A549 (cell line): Measurements from ENCODE around the gene ZCCHC10. TPM values are rescaled to one million over a fixed set of nuclear protein-coding genes. Genes with fewer than 3 reads are reported as not detected.

Source experiments
- ATAC-seq, 2 experiments: fragments of 200-7000 bp in 1 of 2; fragments of >200 bp in 1 of 2; cut with Nextera tagmentation in 1 of 2; cut with Tn5 transposase in 1 of 2; 3 replicates each; pipeline versions ENCODE4 v1.8.0 to v1.9.1; 2018 to 2020; ENCODE audit warnings: mild to moderate bottlenecking in 1 of 2, moderate library complexity in 1 of 2
- CTCF ChIA-PET: fragments of 300-600 bp; sonication (Branson Sonifier 250); formaldehyde crosslinking; extraction: SDS; loops from one replicate; lab custom pipeline; 2021; ENCODE audit warnings: antibody characterized with exemption, inconsistent platforms; lab: Yijun Ruan, JAX
- POLR2A ChIA-PET: fragments of 350-600 bp; formaldehyde crosslinking; extraction: SDS; loops from one replicate; lab custom pipeline; 2021; ENCODE audit warnings: antibody characterized with exemption, inconsistent platforms; lab: Yijun Ruan, JAX
- DNase-seq, 2 experiments: peaks; one replicate each; pipeline versions ENCODE4 v3.0.0 to v3.0.0-alpha.2; 2011 to 2016; ENCODE audit warnings: low read depth in 1 of 2, low spot score in 1 of 2
- FAIRE-seq: peaks from 2 replicates; lab custom pipeline; 2011; peaks lifted over from hg19 to GRCh38; lab: Jason Lieb, UNC
- H3K27ac ChIP-seq, 2 experiments: fragments of >200 bp; sonication (Bioruptor Twin); formaldehyde crosslinking; 3 replicates each; pipeline ENCODE4 v1.5.1; 2016 to 2017
- H3K4me1 ChIP-seq: fragments of >200 bp; sonication (Bioruptor Twin); formaldehyde crosslinking; 3 replicates; pipeline ENCODE4 v1.6.1; 2016
- H3K4me2 ChIP-seq: fragments of >200 bp; sonication (Bioruptor Twin); formaldehyde crosslinking; 3 replicates; pipeline ENCODE4 v1.6.1; 2016
- H3K4me3 ChIP-seq: fragments of >200 bp; sonication (Bioruptor Twin); formaldehyde crosslinking; 3 replicates; pipeline ENCODE4 v1.5.1; 2016
- H3K9me3 ChIP-seq: fragments of >200 bp; sonication (Bioruptor Twin); formaldehyde crosslinking; 3 replicates; pipeline ENCODE4 v1.6.1; 2016
- BHLHE40 ChIP-seq: IDR thresholded peaks from 2 replicates; pipeline ENCODE4 v1.6.1; 2012; ENCODE audit warnings: low read depth, low read length, inconsistent platforms
- CBX8 ChIP-seq: fragments of 200-600 bp; sonication (generic); IDR thresholded peaks from 2 replicates; pipeline ENCODE4 v1.6.1; 2016
- CEBPB ChIP-seq, 2 experiments: fragments of >200 bp in 1 of 2; sonication (Bioruptor Twin) in 1 of 2; formaldehyde crosslinking in 1 of 2; IDR thresholded peaks; 2 replicates each; pipeline ENCODE4 v1.6.1; 2012 to 2016
- EP300 ChIP-seq, 2 experiments: fragments of >200 bp; sonication (Bioruptor Twin); formaldehyde crosslinking; IDR thresholded peaks; 2 replicates in 1 of 2; 3 replicates in 1 of 2; pipeline ENCODE4 v1.6.1; 2016 to 2017
- FOXS1 ChIP-seq: fragments of 250-450 bp; sonication (Bioruptor Pico); IDR thresholded peaks from 2 replicates; pipeline ENCODE4 v1.5.0; 2020; ENCODE audit warnings: mild to moderate bottlenecking, moderate library complexity
- HDAC2 ChIP-seq: fragments of 200-600 bp; sonication (generic); IDR thresholded peaks from 2 replicates; pipeline ENCODE4 v1.6.1; 2016
- HOXB13 ChIP-seq: fragments of 250-450 bp; sonication (Bioruptor Pico); IDR thresholded peaks from 2 replicates; pipeline ENCODE4 v1.5.0; 2020; ENCODE audit warnings: low read depth, mild to moderate bottlenecking, moderate library complexity
- JUN ChIP-seq, 2 experiments: fragments of >200 bp; sonication (Bioruptor Twin); formaldehyde crosslinking; IDR thresholded peaks; 2 replicates in 1 of 2; 3 replicates in 1 of 2; pipeline ENCODE4 v1.6.1; 2016 to 2017
- KDM1A ChIP-seq: fragments of 200-600 bp; sonication (generic); IDR thresholded peaks from 2 replicates; pipeline ENCODE4 v1.6.1; 2016; ENCODE audit warnings: low read depth, mild to moderate bottlenecking
- KDM5A ChIP-seq: fragments of 200-600 bp; sonication (generic); IDR thresholded peaks from 2 replicates; pipeline ENCODE4 v1.6.1; 2016; ENCODE audit warnings: antibody characterized with exemption, mild to moderate bottlenecking
- MAFK ChIP-seq: fragments of 450-650 bp; IDR thresholded peaks from 2 replicates; pipeline ENCODE4 v1.6.1; 2014; ENCODE audit not compliant: partially characterized antibody
- MYC ChIP-seq: IDR thresholded peaks from 2 replicates; pipeline ENCODE4 v1.6.1; 2012; ENCODE audit warnings: mild to moderate bottlenecking, inconsistent platforms, low read length, improper control_type of control experiment, borderline replicate concordance
- NFE2L2 ChIP-seq: fragments of 150-350 bp; conservative IDR thresholded peaks from 2 replicates; pipeline ENCODE4 v1.6.1; 2014; ENCODE audit warnings: low read length
- NR3C1 ChIP-seq: fragments of >200 bp; sonication (Bioruptor Twin); formaldehyde crosslinking; IDR thresholded peaks from 3 replicates; pipeline ENCODE4 v1.6.1; 2017
- PHF8 ChIP-seq: fragments of 200-600 bp; sonication (generic); IDR thresholded peaks from 2 replicates; pipeline ENCODE4 v1.6.1; 2016; ENCODE audit warnings: low read depth, mild to moderate bottlenecking, antibody characterized with exemption, moderate library complexity, borderline replicate concordance
- RARB ChIP-seq: fragments of 250-450 bp; sonication (Bioruptor Pico); IDR thresholded peaks from 2 replicates; pipeline ENCODE4 v1.8.0; 2021; ENCODE audit warnings: mild to moderate bottlenecking, moderate library complexity
- RCOR1 ChIP-seq: fragments of 150-350 bp; IDR thresholded peaks from 2 replicates; pipeline ENCODE4 v1.6.1; 2014; ENCODE audit warnings: antibody characterized with exemption, low read length, low read depth
- RFX5 ChIP-seq: fragments of 450-650 bp; IDR thresholded peaks from 2 replicates; pipeline ENCODE4 v1.7.1; 2014; ENCODE audit warnings: antibody characterized with exemption, mild to moderate bottlenecking, moderate library complexity
- RNF2 ChIP-seq: fragments of 200-600 bp; sonication (generic); IDR thresholded peaks from 2 replicates; pipeline ENCODE4 v1.6.1; 2016; ENCODE audit warnings: low read depth, mild to moderate bottlenecking, antibody characterized with exemption, moderate library complexity, borderline replicate concordance
- SMC3 ChIP-seq: fragments of >200 bp; sonication (Bioruptor Twin); formaldehyde crosslinking; IDR thresholded peaks from 3 replicates; pipeline ENCODE4 v1.6.1; 2018; ENCODE audit warnings: inconsistent platforms
- SREBF2 ChIP-seq: fragments of 450-650 bp; IDR thresholded peaks from 2 replicates; pipeline ENCODE4 v1.6.1; 2014; ENCODE audit warnings: mild to moderate bottlenecking, moderate library complexity
- TFCP2L1 ChIP-seq: fragments of 250-450 bp; sonication (Bioruptor Pico); IDR thresholded peaks from 2 replicates; pipeline ENCODE4 v1.5.0; 2021; ENCODE audit warnings: mild to moderate bottlenecking
- TP53 ChIP-seq: fragments of 250-450 bp; sonication (Bioruptor Pico); IDR thresholded peaks from 2 replicates; pipeline ENCODE4 v1.5.0; 2021; ENCODE audit warnings: mild to moderate bottlenecking, moderate library complexity
- WGBS: methylation state at CpG from one replicate; pipeline ENCODE4 v1.1.6; 2017; ENCODE audit errors: missing lambda C conversion rate; 5-methylcytosine and 5-hydroxymethylcytosine counted together
- polyA plus RNA-seq, 4 experiments: library from polyadenylated mRNA; depleted of rRNA in 3 of 4; stranded (reverse); fragments of >200 nt; fragmentation: RNase III in 1 of 4; extraction: RNeasy Plus Mini Kit Qiagen cat#74134 plus additional on column Dnase treatment in 1 of 4; gene quantifications; 2 replicates in 3 of 4; 3 replicates in 1 of 4; pipeline ENCODE4 v1.2.3, GENCODE V29; 2011 to 2017
- TF ChIP-seq, protein P1 (sequence below): fragments of >200 bp; sonication (Bioruptor Twin); formaldehyde crosslinking; IDR thresholded peaks from 3 replicates; pipeline ENCODE4 v1.6.1; 2016
- TF ChIP-seq, protein P2 (sequence below): fragments of >200 bp; sonication (Bioruptor Twin); formaldehyde crosslinking; IDR thresholded peaks from 2 replicates; pipeline ENCODE4 v1.6.1; 2016
- TF ChIP-seq, protein P3 (sequence below): IDR thresholded peaks from 2 replicates; pipeline ENCODE4 v1.6.1; 2012
- TF ChIP-seq, protein P4 (sequence below): IDR thresholded peaks from 2 replicates; pipeline ENCODE4 v1.6.1; 2012
- TF ChIP-seq, protein P5 (sequence below): fragments of 150-350 bp; IDR thresholded peaks from 2 replicates; pipeline ENCODE4 v1.6.1; 2014; ENCODE audit warnings: low read depth, mild to moderate bottlenecking, low read length
- TF ChIP-seq, protein P6 (sequence below): fragments of 200-600 bp; sonication (generic); IDR thresholded peaks from 2 replicates; pipeline ENCODE4 v1.6.1; 2016; ENCODE audit warnings: antibody characterized with exemption, mild to moderate bottlenecking, moderate library complexity

ZCCHC10 gene
- polyA plus RNA-seq, 2 of the 4 experiments (the other 2 are of a cell fraction), result 28.3 to 45.7 TPM

DNA sequence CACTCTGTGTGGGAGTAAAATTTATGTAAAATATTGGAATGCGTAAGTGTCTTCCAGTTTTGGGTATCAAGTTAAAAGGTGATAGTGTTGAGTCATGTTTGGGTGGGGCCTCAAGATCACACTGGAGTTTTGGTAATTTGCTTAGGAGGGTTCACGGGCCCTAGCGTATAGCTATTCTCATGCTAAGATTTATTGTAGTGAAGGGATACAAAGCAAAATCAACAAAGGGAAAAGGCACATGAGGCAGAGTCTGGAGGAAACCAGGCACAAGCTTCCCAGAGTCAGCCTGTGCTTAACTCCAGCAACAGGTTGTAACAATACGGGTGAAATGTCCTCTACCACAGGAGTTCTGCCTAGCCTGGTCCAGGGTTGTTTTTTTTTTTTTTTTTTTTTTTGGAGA, 45.7 kb upstream of the ZCCHC10 start:
- 87% methylated on average over 4 of the region's 4 CpGs for WGBS
- H3K9me3 ChIP-seq, result no peaks in the 10 kb centered on the region
- no peak for TF ChIP-seq CEBPB (IDR thresholded peaks at IDR 0.05)
- TF ChIP-seq RNF2, result no peak
- TF ChIP-seq KDM1A, result no peak
- no peak for TF ChIP-seq PHF8
- TF ChIP-seq TFCP2L1, result no peak
- TF ChIP-seq CBX8, result no peak
- TF ChIP-seq, protein P1, sequence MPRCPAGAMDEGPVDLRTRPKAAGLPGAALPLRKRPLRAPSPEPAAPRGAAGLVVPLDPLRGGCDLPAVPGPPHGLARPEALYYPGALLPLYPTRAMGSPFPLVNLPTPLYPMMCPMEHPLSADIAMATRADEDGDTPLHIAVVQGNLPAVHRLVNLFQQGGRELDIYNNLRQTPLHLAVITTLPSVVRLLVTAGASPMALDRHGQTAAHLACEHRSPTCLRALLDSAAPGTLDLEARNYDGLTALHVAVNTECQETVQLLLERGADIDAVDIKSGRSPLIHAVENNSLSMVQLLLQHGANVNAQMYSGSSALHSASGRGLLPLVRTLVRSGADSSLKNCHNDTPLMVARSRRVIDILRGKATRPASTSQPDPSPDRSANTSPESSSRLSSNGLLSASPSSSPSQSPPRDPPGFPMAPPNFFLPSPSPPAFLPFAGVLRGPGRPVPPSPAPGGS, result no peak
- TF ChIP-seq SREBF2, result no peak
- TF ChIP-seq, protein P2, sequence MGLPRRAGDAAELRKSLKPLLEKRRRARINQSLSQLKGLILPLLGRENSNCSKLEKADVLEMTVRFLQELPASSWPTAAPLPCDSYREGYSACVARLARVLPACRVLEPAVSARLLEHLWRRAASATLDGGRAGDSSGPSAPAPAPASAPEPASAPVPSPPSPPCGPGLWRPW, result no peak
- no peak for TF ChIP-seq MYC
- TF ChIP-seq KDM5A, result no peak
- TF ChIP-seq JUN (IDR thresholded peaks at IDR 0.05), result no peak
- TF ChIP-seq, protein P3, sequence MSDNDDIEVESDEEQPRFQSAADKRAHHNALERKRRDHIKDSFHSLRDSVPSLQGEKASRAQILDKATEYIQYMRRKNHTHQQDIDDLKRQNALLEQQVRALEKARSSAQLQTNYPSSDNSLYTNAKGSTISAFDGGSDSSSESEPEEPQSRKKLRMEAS, result no peak
- TF ChIP-seq RCOR1, result no peak
- TF ChIP-seq NR3C1, result no peak
- no peak for TF ChIP-seq RFX5
- no peak for TF ChIP-seq NFE2L2
- no peak for TF ChIP-seq HDAC2
- H3K4me3 ChIP-seq, result no peak overlapping the region
- ATAC-seq (no peak), FAIRE-seq (no peak), DNase-seq (no peak)
- H3K4me2 ChIP-seq, result no peak overlapping the region
- no peak overlapping the region for H3K27ac ChIP-seq
- ChIA-PET CTCF (interaction anchor here (0.6 to 0.9 kb wide), 4 partner anchors 12 to 156 kb away, joined by 3 to 4 read pairs (median 4); no protein-coding TSS in a partner anchor), POLR2A (interaction anchor here (0.7 to 1.1 kb wide), 3 partner anchors 20 to 109 kb away, joined by 3 to 5 read pairs (median 3); partner anchors contain the start of gene HSPA4)
- H3K4me1 ChIP-seq, result peaks cover 8% of the 10 kb centered on the region; the same call in 2 of the 3 replicates

DNA sequence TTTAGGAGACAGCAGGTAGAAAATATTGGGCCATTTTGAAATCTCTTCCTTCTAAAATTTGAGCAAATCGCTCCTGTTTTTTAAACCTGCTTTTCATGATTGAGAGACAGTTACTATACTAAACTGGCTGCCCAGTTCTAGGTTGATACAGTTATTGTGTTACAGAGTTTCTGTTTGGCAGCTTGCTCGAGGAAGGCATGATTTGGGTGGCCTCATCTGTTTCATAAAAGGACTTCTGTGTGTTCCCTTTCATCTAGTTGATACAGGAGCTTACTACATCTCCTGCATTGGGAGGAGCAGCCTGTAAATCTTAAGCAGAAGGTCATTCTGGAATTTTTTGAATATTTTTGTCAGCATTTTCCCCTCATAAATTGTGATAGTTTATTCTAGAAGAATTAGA, 39.7 kb upstream of the ZCCHC10 start:
- ATAC-seq, result no peak
- 83% methylated on average over 2 of the region's 2 CpGs for WGBS

More for the DNA sequence above, 39.7 kb upstream of the ZCCHC10 start:
- ChIA-PET CTCF (interaction anchor here (1.5 kb wide), 1 partner anchor 10 kb away, joined by 5 read pairs; no protein-coding TSS in a partner anchor), POLR2A (no interaction called here)
- FAIRE-seq (no peak), DNase-seq (no peak)
- Histone ChIP-seq H3K4me1 (0 out of 3 replicates have a peak, but pooled peaks cover 7% of the 10 kb centered on the region), H3K9me3 (no peaks in the 10 kb centered on the region), H3K27ac (no peak overlapping the region), H3K4me2 (no peak overlapping the region), H3K4me3 (no peak overlapping the region)
- no peak for TF ChIP-seq PHF8
- no peak for TF ChIP-seq NR3C1
- no peak for TF ChIP-seq CEBPB (IDR thresholded peaks at IDR 0.05)
- no peak for TF ChIP-seq KDM5A
- TF ChIP-seq BHLHE40, result no peak
- TF ChIP-seq MAFK, result no peak
- TF ChIP-seq NFE2L2, result no peak
- TF ChIP-seq CBX8, result no peak
- no peak for TF ChIP-seq RFX5
- TF ChIP-seq, protein P4, sequence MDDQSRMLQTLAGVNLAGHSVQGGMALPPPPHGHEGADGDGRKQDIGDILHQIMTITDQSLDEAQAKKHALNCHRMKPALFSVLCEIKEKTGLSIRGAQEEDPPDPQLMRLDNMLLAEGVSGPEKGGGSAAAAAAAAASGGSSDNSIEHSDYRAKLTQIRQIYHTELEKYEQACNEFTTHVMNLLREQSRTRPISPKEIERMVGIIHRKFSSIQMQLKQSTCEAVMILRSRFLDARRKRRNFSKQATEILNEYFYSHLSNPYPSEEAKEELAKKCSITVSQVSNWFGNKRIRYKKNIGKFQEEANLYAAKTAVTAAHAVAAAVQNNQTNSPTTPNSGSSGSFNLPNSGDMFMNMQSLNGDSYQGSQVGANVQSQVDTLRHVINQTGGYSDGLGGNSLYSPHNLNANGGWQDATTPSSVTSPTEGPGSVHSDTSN, result no peak
- no peak for TF ChIP-seq EP300 (IDR thresholded peaks at IDR 0.05)
- TF ChIP-seq SMC3, result no peak
- TF ChIP-seq RARB (CRISPR knock-in tag), result no peak
- TF ChIP-seq, protein P2, result no peak
- TF ChIP-seq, protein P3, result no peak
- TF ChIP-seq, protein P5, sequence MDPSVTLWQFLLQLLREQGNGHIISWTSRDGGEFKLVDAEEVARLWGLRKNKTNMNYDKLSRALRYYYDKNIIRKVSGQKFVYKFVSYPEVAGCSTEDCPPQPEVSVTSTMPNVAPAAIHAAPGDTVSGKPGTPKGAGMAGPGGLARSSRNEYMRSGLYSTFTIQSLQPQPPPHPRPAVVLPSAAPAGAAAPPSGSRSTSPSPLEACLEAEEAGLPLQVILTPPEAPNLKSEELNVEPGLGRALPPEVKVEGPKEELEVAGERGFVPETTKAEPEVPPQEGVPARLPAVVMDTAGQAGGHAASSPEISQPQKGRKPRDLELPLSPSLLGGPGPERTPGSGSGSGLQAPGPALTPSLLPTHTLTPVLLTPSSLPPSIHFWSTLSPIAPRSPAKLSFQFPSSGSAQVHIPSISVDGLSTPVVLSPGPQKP, result no peak
- TF ChIP-seq FOXS1 (CRISPR knock-in tag), result no peak
- no peak for TF ChIP-seq HOXB13 (CRISPR knock-in tag)
- TF ChIP-seq TP53 (CRISPR knock-in tag), result no peak
- TF ChIP-seq, protein P6, sequence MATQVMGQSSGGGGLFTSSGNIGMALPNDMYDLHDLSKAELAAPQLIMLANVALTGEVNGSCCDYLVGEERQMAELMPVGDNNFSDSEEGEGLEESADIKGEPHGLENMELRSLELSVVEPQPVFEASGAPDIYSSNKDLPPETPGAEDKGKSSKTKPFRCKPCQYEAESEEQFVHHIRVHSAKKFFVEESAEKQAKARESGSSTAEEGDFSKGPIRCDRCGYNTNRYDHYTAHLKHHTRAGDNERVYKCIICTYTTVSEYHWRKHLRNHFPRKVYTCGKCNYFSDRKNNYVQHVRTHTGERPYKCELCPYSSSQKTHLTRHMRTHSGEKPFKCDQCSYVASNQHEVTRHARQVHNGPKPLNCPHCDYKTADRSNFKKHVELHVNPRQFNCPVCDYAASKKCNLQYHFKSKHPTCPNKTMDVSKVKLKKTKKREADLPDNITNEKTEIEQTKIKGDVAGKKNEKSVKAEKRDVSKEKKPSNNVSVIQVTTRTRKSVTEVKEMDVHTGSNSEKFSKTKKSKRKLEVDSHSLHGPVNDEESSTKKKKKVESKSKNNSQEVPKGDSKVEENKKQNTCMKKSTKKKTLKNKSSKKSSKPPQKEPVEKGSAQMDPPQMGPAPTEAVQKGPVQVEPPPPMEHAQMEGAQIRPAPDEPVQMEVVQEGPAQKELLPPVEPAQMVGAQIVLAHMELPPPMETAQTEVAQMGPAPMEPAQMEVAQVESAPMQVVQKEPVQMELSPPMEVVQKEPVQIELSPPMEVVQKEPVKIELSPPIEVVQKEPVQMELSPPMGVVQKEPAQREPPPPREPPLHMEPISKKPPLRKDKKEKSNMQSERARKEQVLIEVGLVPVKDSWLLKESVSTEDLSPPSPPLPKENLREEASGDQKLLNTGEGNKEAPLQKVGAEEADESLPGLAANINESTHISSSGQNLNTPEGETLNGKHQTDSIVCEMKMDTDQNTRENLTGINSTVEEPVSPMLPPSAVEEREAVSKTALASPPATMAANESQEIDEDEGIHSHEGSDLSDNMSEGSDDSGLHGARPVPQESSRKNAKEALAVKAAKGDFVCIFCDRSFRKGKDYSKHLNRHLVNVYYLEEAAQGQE, result no peak
